DMS53 (cell line): ENCODE measurements around the gene TRIB2.

Source experiments
- DNase-seq: peaks from one replicate; lab custom pipeline; 2025; lab: John Stamatoyannopoulos, UW

Gene TRIB2

GRCh38 chr2:12720754-12721378, 4.1 kb downstream of the TRIB2 start:
- no peak for DNase-seq

- no peak for DNase-seq
Observed at GRCh38 chr2:12721566-12722446, 5.1 kb downstream of the TRIB2 start.

DNA sequence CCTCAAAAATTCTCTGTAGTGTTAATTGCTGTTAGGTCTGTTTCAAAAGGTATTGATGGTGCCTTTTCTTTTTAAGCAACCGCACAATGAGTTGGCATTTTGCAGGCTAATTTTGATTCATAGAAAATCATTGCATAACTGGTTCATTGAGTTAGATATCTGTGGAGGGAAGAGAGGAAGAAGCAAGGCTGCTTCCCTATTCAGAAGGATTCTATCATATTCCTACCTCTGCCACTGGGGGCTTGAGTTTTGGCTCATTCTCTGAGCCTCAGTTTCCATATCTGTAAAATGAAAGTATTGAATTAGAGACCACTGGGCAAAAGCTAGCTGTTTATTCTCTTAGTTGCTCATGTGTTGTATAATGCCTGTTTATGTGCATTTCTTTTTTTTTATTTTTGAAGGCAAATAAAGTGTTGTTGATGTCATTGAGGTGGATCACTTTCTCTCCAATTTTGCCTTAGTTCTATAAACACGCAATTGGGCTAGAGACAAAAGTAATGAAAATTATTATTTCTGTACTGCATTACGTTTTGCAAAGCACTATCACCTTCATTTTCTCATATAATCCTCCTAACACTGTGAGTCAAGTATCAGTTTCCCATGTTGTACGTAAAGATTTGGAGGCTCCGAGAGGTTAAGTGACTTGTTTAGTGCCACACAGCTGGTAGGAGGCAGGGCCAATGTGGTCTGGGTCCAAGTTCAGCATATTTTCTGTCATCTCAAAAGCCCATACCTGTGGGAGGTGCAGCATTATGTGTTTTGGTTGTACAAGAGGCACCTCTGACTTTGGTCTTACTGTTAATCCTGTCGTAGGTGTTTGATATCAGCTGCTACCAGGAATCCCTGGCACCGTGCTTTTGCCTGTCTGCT, 5.9 kb downstream of the TRIB2 start:
- DNase-seq: no peak

DNA sequence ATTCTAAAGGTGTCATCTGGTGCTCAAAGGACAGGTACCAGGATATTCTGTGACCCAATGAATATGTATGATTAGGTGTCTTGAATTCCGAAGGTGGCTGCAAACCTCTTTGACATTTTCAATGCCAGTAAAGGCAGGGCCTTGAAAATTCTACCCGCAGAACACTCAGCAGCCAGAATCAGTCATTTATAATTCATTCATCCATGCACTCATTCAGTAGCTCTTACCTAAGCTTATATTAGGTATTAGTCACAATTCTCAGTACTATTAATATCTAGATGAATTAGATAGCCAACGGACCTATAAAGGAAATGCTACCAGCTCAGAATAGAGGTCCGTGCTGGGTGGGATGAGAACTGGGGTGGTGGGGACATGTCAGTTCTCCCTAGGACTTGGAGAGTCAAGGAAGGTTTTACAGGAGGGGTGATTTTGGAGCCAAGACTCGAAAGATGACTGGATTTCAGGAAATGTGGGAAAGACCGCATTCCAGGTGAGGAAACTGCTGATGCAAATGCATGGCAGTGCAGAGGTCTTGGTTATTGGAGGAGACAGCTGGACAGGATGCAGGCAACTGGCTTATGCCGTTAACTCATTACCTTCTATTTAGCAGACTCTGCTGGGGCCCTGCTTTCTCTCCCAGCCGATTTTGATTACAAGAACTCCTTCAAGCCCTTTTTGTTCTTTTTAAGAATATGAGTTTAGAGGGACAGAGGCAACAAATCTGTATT, 7.2 kb downstream of the TRIB2 start:
- no peak for DNase-seq

DNA sequence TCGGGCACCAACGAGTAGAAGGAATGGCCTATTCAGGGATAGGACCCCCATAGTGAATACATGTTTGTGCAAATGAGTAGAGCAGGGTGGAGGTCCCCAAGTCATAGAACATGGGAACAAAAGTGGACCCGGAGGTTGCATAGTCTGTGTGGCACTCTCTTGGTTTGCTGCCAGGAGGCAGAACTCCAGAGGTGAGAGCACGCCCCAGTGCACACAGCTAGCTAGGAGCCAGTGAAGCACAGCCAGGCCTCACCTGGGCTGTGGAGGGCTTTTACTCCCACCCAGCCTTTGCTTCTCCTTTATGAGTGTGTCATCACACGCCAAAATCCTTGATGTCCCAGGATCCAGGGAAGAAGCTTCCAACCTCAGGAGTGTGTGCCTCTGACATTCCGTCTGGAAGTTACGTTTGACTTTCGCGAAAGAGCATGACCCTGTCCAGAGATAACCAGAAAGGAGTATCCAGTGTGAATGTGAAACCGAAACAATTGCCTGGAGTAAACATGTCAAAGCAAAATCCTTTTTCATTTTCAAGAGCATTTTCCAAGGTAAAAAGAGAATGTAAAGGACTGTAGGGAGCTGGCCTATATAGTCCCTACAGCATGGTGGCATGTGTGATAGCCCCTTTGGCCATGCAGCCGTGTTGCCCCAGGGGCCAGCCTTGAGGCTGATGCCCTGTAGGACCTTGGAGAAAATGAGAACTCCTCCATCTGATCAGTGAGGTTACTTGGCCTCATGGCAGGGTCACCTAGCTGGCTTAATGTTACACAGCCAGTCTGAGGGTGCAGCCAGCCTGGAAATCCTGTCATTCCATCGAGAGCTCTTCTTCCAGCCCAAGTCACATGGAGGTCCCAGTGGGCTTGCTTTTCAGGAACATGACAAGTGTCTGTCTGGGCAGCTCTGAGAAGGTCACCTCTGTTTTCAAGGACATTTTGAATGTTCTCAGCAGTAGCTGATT, 8.8 kb downstream of the TRIB2 start:
- no peak for DNase-seq

DNA sequence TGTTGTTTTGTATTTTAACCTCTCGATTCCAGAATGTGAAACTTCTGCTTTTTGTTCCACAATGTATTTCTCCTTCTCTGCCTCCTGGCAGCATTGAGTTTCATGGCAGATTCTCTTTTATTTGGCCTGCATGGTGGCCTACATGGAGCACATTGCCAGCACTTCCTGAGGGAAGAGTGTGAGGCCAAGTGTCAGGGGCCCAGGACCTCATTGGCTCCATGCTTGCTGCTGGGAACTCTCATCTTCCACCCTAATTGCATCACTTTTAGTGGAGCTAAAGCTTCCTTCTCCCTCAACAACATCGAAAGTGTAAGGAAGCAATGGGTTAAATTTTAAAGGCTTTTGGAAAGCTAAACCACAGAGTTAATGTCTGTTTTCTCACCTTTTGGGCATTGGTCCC, 9.5 kb downstream of the TRIB2 start:
- DNase-seq: no peak

- DNase-seq: no peak
Observed at GRCh38 chr2:12727065-12727464, 10.3 kb downstream of the TRIB2 start.

DNA sequence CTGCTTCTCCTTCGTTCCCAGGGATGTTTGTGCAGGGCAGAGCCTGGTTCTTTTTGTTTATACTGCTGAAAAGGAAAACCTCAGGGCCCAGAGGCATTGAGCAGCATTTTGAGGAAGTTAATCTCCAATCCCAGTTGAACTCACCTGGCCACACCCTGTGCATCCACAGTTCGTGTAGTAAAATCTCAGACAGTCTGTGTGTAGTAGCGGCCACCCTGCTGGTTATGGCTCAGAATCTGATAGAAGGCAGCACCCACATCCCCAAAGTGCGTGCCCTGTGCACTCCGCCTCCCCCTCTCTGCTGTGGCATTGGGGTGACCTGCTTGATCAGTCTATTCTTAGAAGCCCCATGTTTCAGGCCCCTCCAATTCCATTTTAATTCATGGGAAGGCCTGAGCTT, 10.9 kb downstream of the TRIB2 start:
- DNase-seq: no peak

- peak; percentile 23 for DNase-seq
Observed at GRCh38 chr2:12728221-12728777, 11.6 kb downstream of the TRIB2 start.

DNA sequence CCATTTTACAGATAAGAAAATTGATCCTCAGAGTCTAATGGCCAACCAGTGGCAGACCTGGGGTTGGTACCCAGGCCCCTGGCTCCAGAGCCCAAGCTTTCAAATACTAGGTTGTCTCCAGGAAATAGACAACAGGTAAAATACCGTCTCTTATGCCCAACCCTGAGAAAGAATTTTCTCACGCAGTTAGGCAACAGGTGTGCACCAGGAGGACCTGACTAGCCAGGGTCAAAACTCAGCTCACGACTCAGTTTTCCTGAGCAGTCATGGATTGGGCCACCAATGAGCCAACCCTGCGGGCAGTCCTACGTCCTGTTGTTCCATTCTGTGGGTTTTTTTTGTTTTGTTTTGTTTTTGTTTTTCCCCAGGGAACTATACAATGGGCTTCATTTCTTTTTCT, 13.5 kb downstream of the TRIB2 start:
- DNase-seq: no peak

- no peak for DNase-seq
Observed at GRCh38 chr2:12731701-12732280, 15.1 kb downstream of the TRIB2 start.

GRCh38 chr2:12732651-12733050, 15.9 kb downstream of the TRIB2 start:
- no peak for DNase-seq

GRCh38 chr2:12733846-12734245, 17.1 kb downstream of the TRIB2 start:
- no peak for DNase-seq

GRCh38 chr2:12734914-12735654, 18.3 kb downstream of the TRIB2 start:
- DNase-seq: no peak

GRCh38 chr2:12737297-12737696, 20.6 kb downstream of the TRIB2 start:
- no peak for DNase-seq

GRCh38 chr2:12737738-12738485, 21.2 kb downstream of the TRIB2 start:
- no peak for DNase-seq

DNA sequence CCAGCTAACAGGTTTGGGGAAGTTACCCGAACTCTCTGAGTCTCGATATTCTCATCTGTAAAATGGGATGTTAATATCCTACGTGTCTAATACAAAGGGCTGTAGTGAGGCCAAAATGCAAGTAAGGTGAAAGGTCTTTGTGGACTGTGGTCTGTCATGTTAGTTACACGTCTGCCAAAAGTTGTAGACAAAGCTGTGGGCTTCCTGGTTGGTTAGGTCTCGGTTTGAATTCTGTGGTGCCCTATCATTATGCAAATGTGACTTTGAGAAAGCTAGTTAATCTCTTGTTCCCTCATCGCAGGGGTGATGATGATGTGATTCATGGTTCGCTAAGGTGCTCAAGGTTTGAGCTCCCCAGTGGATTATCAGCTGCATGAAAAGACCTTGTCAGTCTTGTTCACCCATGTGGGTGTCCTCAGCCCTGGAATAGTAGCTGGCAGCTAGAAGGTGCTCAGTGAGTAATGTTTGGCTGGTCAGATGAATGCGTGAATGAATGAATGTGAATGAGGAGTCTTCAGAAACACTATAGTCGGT, 23.1 kb downstream of the TRIB2 start:
- no peak for DNase-seq

DNA sequence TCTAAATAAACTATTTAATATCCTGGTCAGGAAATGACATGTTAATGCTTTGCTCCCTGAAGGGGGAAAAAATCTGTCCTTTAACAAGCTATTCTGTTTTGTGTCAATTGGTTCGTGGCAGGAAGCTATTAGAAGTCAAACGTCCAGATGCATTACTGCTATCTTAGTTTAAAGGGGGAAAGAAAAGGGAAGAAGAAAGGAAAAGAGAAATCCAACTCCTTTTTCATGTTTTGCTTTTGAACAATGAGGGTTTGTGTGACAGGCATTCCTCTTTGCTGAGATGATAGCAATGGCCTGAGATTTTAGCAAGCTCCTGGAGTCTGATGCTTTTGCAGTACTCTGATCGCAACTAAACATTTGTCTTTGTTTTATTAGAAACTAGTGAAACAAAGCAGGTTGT, 24.6 kb downstream of the TRIB2 start:
- DNase-seq: no peak
